Sigmoid colon (tissue), 7 donors: ENCODE results near the gene MBOAT1. TPM values are rescaled to one million over a fixed set of nuclear protein-coding genes. Genes with fewer than 3 reads are reported as not detected.

Source experiments
- DNase-seq: peaks from one replicate; pipeline ENCODE4 v3.0.0-alpha.2; 2019
- H3K27ac ChIP-seq, 4 donors: fragments of 200-600 bp; sonication (generic); one replicate each; pipeline ENCODE4 v1.5.1; 2016 to 2019; ENCODE audit warnings: mild to moderate bottlenecking in 1 of 4
- H3K27me3 ChIP-seq, 3 donors: fragments of 200-600 bp; sonication (generic); one replicate each; pipeline ENCODE4 v1.5.1; 2019; ENCODE audit warnings: mild to moderate bottlenecking in 1 of 3
- H3K36me3 ChIP-seq, 4 donors: fragments of 200-600 bp; sonication (generic); one replicate each; pipeline ENCODE4 v1.5.1; 2016 to 2019
- H3K4me1 ChIP-seq, 4 donors: fragments of 200-600 bp; sonication (generic); one replicate each; pipeline ENCODE4 v1.5.1; 2017 to 2019
- H3K4me3 ChIP-seq, 4 donors: fragments of 200-600 bp; sonication (generic); one replicate each; pipeline ENCODE4 v1.5.1; 2017 to 2019; ENCODE audit warnings: mild to moderate bottlenecking in 2 of 4, moderate library complexity in 1 of 4
- H3K9me3 ChIP-seq, 4 donors: fragments of 200-600 bp in 3 of 4; sonication (generic) in 3 of 4; one replicate each; pipeline versions ENCODE4 v1.5.1 to v1.6.1; 2013 to 2019
- EP300 ChIP-seq, 4 donors: sonication (generic); formaldehyde crosslinking; IDR thresholded peaks; one replicate each; pipeline ENCODE4 v1.6.1; 2017; ENCODE audit warnings: antibody characterized with exemption in 4 of 4
- POLR2A ChIP-seq, 2 donors: fragments of 450-650 bp; IDR thresholded peaks; one replicate each; pipeline ENCODE4 v1.6.1; 2016; ENCODE audit warnings: antibody characterized with exemption in 2 of 2, mild to moderate bottlenecking in 2 of 2, moderate library complexity in 2 of 2
- POLR2AphosphoS5 ChIP-seq, 4 donors: sonication (generic); formaldehyde crosslinking; IDR thresholded peaks; one replicate each; pipeline ENCODE4 v1.6.1; 2017; ENCODE audit warnings: antibody characterized with exemption in 4 of 4
- WGBS, 2 donors: extraction: QIAGEN DNeasy Blood & Tissue Kit; methylation state at CpG; one replicate each; pipeline ENCODE4 v1.1.7; 2013; 5-methylcytosine and 5-hydroxymethylcytosine counted together
- intact Hi-C: fragments of 100-400 bp; cut with DNase I; formaldehyde crosslinking; loops from one replicate; pipeline ENCODE4 v1.15.1; 2023
- polyA plus RNA-seq, 3 donors: library from polyadenylated mRNA; stranded (reverse); fragments of 200-250 nt; gene quantifications; one replicate each; pipeline ENCODE4 v1.2.3, GENCODE V29; 2013
- total RNA-seq, 4 donors: library from RNA; depleted of rRNA; stranded (reverse); fragments of >200 nt; gene quantifications; one replicate each; pipeline ENCODE4 v1.1.0, GENCODE V29; 2016
- TF ChIP-seq, protein P1 (sequence below), 4 experiments: fragments of 450-650 bp in 3 of 4; fragments of 200-600 bp in 1 of 4; IDR thresholded peaks; one replicate each; pipeline ENCODE4 v1.5.1; 2016 to 2019; ENCODE audit warnings: antibody characterized with exemption in 4 of 4, mild to moderate bottlenecking in 3 of 4, moderate library complexity in 2 of 4
- donor health status: healthy with polysubstance abuse.
- donor health status: Bipolar disorder and iron deficiency.
- donor health status: healthy.

MBOAT1 gene
- total and polyA plus RNA-seq, 7 donors = 2.4 to 16.6 (median 10.7) TPM

DNA sequence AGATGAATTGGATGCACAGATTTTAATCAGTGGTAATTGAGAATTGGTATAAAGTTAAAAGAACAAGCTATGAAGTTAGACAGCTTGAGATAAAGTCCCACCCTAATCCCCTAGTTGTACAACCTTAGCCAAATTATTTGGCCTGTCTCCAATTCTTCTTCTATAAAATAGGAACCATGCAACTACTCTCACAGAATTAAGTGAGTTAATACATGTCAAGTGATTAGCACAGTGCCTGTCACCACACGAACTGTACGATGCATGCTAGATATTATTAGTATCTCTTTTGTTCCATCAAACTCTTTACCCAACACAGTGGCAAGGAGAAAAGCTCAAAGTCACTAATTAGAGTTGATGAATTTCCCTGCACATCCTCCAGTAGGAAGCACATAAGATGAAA, 44.7 kb downstream of the MBOAT1 start:
- WGBS, 2 donors = 88 to 94% methylated on average over 2 of the region's 2 CpGs
- peaks cover 0 to 34% (median 24%) of the 10 kb centered on the region in 4 donors for H3K4me1 ChIP-seq
- H3K9me3 ChIP-seq = no peaks in the 10 kb centered on the region
- intact Hi-C loops = no loop called here
- no peaks in the 10 kb centered on the region for H3K27me3 ChIP-seq
- no peak overlapping the region for H3K4me3 ChIP-seq
- TF ChIP-seq POLR2AphosphoS5 (IDR thresholded peaks at IDR 0.05) = no peak
- TF ChIP-seq EP300 (IDR thresholded peaks at IDR 0.05) = no peak
- TF ChIP-seq, protein P1, sequence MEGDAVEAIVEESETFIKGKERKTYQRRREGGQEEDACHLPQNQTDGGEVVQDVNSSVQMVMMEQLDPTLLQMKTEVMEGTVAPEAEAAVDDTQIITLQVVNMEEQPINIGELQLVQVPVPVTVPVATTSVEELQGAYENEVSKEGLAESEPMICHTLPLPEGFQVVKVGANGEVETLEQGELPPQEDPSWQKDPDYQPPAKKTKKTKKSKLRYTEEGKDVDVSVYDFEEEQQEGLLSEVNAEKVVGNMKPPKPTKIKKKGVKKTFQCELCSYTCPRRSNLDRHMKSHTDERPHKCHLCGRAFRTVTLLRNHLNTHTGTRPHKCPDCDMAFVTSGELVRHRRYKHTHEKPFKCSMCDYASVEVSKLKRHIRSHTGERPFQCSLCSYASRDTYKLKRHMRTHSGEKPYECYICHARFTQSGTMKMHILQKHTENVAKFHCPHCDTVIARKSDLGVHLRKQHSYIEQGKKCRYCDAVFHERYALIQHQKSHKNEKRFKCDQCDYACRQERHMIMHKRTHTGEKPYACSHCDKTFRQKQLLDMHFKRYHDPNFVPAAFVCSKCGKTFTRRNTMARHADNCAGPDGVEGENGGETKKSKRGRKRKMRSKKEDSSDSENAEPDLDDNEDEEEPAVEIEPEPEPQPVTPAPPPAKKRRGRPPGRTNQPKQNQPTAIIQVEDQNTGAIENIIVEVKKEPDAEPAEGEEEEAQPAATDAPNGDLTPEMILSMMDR (IDR thresholded peaks at IDR 0.05) = no peak
- no peak for DNase-seq
- no peaks in the 10 kb centered on the region for H3K36me3 ChIP-seq
- H3K27ac ChIP-seq = no peak overlapping the region

DNA sequence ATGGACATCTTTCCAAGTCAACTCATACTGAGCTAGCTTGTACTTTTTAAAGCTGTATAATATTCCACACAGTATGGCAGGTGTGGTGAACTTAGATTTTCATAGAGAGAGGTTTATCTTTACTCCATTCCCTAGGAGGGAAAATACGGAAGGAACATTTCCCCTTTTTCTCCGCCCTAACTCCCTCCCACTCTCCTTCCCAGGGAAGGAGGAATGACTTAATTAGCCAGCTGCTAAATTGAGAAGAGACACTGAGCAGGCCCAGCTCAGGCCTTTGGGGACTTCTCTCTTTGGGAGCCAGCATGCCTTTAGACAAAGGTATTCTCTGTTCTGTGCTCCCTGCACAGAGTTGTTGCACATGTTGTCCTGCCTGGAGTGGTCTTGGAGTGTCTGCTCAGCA, 46.1 kb downstream of the MBOAT1 start:
- H3K9me3 ChIP-seq = no peaks in the 10 kb centered on the region
- no peaks in the 10 kb centered on the region for H3K36me3 ChIP-seq
- peaks cover 0 to 36% (median 26%) of the 10 kb centered on the region in 4 donors for H3K4me1 ChIP-seq
- H3K4me3 ChIP-seq = no peak overlapping the region
- H3K27ac ChIP-seq = no peak overlapping the region
- no peaks in the 10 kb centered on the region for H3K27me3 ChIP-seq
- TF ChIP-seq EP300 (IDR thresholded peaks at IDR 0.05) (no peak), POLR2A (IDR thresholded peaks at IDR 0.05) (no peak)
- TF ChIP-seq, protein P1 (IDR thresholded peaks at IDR 0.05) = no peak
- no peak for DNase-seq
- WGBS, 2 donors = 91 to 99% methylated on average over 2 of the region's 2 CpGs
- intact Hi-C loops = no loop called here

DNA sequence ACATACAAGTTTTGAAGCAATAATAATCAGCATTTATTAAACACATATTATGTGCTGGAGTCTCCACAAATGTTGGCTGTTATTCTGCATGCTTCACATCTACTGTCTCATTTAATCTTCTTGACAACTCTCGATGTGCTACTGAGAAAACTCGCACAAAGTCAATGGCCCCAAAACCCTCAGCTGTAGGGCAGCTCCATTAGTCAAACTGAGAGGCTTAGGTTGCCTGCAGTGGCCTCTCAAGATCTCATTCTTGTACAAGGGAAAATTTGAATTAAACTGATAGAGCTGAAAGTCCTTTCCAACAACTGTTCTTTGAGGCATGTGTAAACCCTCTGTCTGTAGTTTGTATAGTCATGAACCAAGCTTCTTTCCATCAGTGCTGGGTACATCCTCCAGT, 49.8 kb downstream of the MBOAT1 start:
- intact Hi-C loops = no loop called here
- Histone ChIP-seq H3K27ac (peak overlapping the region in 2 of 4 donors; percentile 50 to 58), H3K9me3 (no peaks in the 10 kb centered on the region), H3K36me3 (no peaks in the 10 kb centered on the region), H3K27me3 (no peaks in the 10 kb centered on the region), H3K4me1 (peaks cover 0 to 33% (median 27%) of the 10 kb centered on the region in 4 donors), H3K4me3 (no peak overlapping the region)
- 66 to 86% methylated on average over 2 of the region's 2 CpGs for WGBS, 2 donors
- TF ChIP-seq, protein P1 (IDR thresholded peaks at IDR 0.05) = no peak
- TF ChIP-seq POLR2AphosphoS5 (IDR thresholded peaks at IDR 0.05) (no peak), EP300 (IDR thresholded peaks at IDR 0.05) (no peak), POLR2A (IDR thresholded peaks at IDR 0.05) (no peak)
- DNase-seq = no peak

DNA sequence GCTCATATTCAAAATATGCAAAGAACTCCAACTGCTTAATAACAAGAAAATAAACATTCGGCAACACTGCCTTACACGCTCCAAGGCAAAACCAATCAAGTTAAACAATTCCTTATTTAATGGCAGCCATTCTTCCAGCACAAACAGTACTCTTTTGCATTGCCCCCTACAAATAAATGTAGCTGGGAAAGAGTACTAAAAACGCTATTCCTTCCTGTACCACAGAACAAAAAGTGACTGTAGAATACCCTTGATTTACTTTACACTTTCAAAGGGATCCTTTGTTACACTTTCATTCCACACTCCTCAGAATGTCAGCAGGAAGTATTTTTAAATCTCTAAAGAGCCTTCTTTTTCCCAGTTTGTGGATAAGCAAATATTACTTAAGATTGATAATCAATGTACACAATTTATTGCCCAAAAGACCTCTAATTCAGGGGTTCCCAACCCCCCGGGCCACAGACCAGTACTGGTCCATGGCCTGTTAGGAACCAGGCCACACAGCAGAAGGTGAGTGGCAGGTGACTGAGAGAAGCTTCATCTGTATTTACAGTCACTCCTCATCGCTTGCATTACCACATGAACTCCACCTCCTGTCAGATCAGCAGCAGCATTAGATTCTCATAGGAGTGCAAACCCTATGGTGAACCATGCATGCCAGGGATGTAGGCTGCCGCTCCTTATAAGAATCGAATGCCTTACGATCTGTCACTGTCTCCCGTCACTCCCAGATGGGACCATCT, 51.6 kb downstream of the MBOAT1 start:
- 83 to 87% methylated on average over 9 of the region's 9 CpGs for WGBS, 2 donors

More for the DNA sequence above, 51.6 kb downstream of the MBOAT1 start:
- Histone ChIP-seq H3K36me3 (no peaks in the 10 kb centered on the region), H3K27ac (peak overlapping the region in 3 of 4 donors; percentile 10 to 59 (median 54)), H3K4me3 (no peak overlapping the region), H3K9me3 (no peaks in the 10 kb centered on the region), H3K27me3 (no peaks in the 10 kb centered on the region), H3K4me1 (peaks cover 0 to 35% (median 28%) of the 10 kb centered on the region in 4 donors)
- DNase-seq = no peak
- no peak for TF ChIP-seq POLR2AphosphoS5 (IDR thresholded peaks at IDR 0.05)
- TF ChIP-seq, protein P1 (IDR thresholded peaks at IDR 0.05) = no peak
- TF ChIP-seq EP300 (IDR thresholded peaks at IDR 0.05) = no peak
- no peak for TF ChIP-seq POLR2A (IDR thresholded peaks at IDR 0.05)
- intact Hi-C loops = no loop called here
